Thymus (tissue), 14 donors: Measurements from ENCODE around the gene HES5. TPM values are rescaled to one million over a fixed set of nuclear protein-coding genes. Genes with fewer than 3 reads are reported as not detected.
A peak's percentile ranks its signal among the peaks of the same experiment; 100 is the strongest.
"Not testable (repeated sequence)": the region's sequence is repeated elsewhere in the genome, so short reads cannot be mapped to it uniquely, and the experiment has no call there.

Source experiments
- DNase-seq, 9 donors: peaks; one replicate each; pipeline ENCODE4 v3.0.0-alpha.2; 2013; ENCODE audit warnings: low spot score in 9 of 9, low read depth in 6 of 9, missing footprints in 1 of 9
- H3K27ac ChIP-seq, 2 donors: one replicate each; pipeline ENCODE4 v1.5.1; 2013; ENCODE audit warnings: control low read depth in 1 of 2, low read depth in 1 of 2, low read length in 1 of 2, mild to moderate bottlenecking in 1 of 2, moderate library complexity in 1 of 2
- H3K27me3 ChIP-seq, 2 donors: one replicate each; pipeline ENCODE4 v1.5.1; 2013; ENCODE audit warnings: low read length in 1 of 2; ENCODE audit not compliant: control insufficient read depth in 2 of 2, insufficient read depth in 1 of 2
- H3K36me3 ChIP-seq, 2 donors: one replicate each; pipeline ENCODE4 v1.5.1; 2013; ENCODE audit warnings: low read length in 1 of 2, mild to moderate bottlenecking in 1 of 2, moderate library complexity in 1 of 2; ENCODE audit not compliant: control insufficient read depth in 2 of 2, insufficient read depth in 2 of 2
- H3K4me1 ChIP-seq, 2 donors: one replicate each; pipeline ENCODE4 v1.5.1; 2013; ENCODE audit warnings: low read length in 2 of 2; ENCODE audit not compliant: control insufficient read depth in 2 of 2, insufficient read depth in 2 of 2
- H3K4me3 ChIP-seq, 2 donors: one replicate each; pipeline ENCODE4 v1.5.1; 2013; ENCODE audit warnings: low read length in 2 of 2, control low read depth in 1 of 2, mild to moderate bottlenecking in 1 of 2
- H3K9me3 ChIP-seq, 2 donors: one replicate each; pipeline ENCODE4 v1.5.1; 2013; ENCODE audit warnings: low read length in 1 of 2, mild to moderate bottlenecking in 1 of 2; ENCODE audit not compliant: control insufficient read depth in 2 of 2, insufficient read depth in 1 of 2
- WGBS: extraction: QIAGEN DNeasy Blood & Tissue Kit; methylation state at CpG from one replicate; pipeline ENCODE4 v1.1.7; 2013; 5-methylcytosine and 5-hydroxymethylcytosine counted together
- long read RNA-seq, 10 donors: transcript quantifications; one replicate each; lab custom pipeline, GENCODE V29; 2026
- polyA plus RNA-seq: library from polyadenylated mRNA; stranded (reverse); fragments of 200-250 nt; gene quantifications from one replicate; pipeline ENCODE4 v1.2.3, GENCODE V29; 2013
- total RNA-seq: library from RNA; stranded (reverse); fragments of 120-200 nt; gene quantifications from one replicate; pipeline ENCODE4 v1.2.4, GENCODE V29; 2013
- donor health status: healthy.

Gene HES5
- total RNA-seq (0.38 TPM), polyA plus RNA-seq (0.55 TPM)
- long read RNA-seq, donor 1, result 0 reads
- long read RNA-seq, donor 2, partial matches to known transcripts, result 0 of 1 reads
- long read RNA-seq, donor 2, other reads (novel, unspliced or antisense), result 0 of 1 reads
- long read RNA-seq, donor 3, result 0 reads
- long read RNA-seq, donor 4, result 0 reads
- long read RNA-seq, donor 5, result 0 reads
- long read RNA-seq, donor 6, result 0 reads
- long read RNA-seq, donor 7, result 0 reads
- long read RNA-seq, donor 8, result 0 reads
- long read RNA-seq, donor 9, result 0 reads
- long read RNA-seq, donor 10, result 0 reads

GRCh38 chr1:2529784-2530512, at the start of gene HES5:
Gene HES5 (minus strand): TSS chr1:2530263. CDS start chr1:2530164, 99 bp downstream.
- H3K4me1 ChIP-seq, result peaks cover 37 to 51% of the 10 kb centered on the region in 2 donors
- WGBS, result 1% methylated on average over 91 of the region's 91 CpGs
- peak in 1 of 9 donors; percentile 37 for DNase-seq
- peaks cover 46 to 82% of the 10 kb centered on the region in 2 donors for H3K27me3 ChIP-seq
- H3K9me3 ChIP-seq, result no peaks in the 10 kb centered on the region
- peak within 1 kb of the TSS in 1 of 2 donors; percentile 41 for H3K4me3 ChIP-seq
- no peak within 1 kb of the TSS for H3K27ac ChIP-seq
- no peaks in the 10 kb centered on the region for H3K36me3 ChIP-seq

- Histone ChIP-seq H3K27ac (peak overlapping the region; percentile 88 to 91), H3K27me3 (no peaks in the 10 kb centered on the region), H3K4me3 (no peak overlapping the region), H3K4me1 (peaks cover 7 to 47% of the 10 kb centered on the region in 2 donors), H3K9me3 (no peaks in the 10 kb centered on the region), H3K36me3 (no peaks in the 10 kb centered on the region)
- 67% methylated on average over 4 of the region's 4 CpGs for WGBS
- peak in 2 of 9 donors; percentile 9 to 32 for DNase-seq
Observed at GRCh38 chr1:2578758-2579118, 48.7 kb upstream of the HES5 start.

GRCh38 chr1:2577565-2578075, 47.6 kb upstream of the HES5 start:
- peak in 3 of 9 donors; percentile 26 to 67 (median 37) for DNase-seq
- peak overlapping the region in 1 of 2 donors; percentile 34 for H3K4me3 ChIP-seq
- peaks cover 7 to 39% of the 10 kb centered on the region in 2 donors for H3K4me1 ChIP-seq
- not testable (repeated sequence) for H3K27me3 ChIP-seq, H3K9me3 ChIP-seq, H3K36me3 ChIP-seq
- peak overlapping the region; percentile 88 to 91 for H3K27ac ChIP-seq
- 66% methylated on average over 21 of the region's 23 CpGs for WGBS

- WGBS, result 86% methylated on average over 23 of the region's 23 CpGs
- peaks cover 7 to 39% of the 10 kb centered on the region in 2 donors for H3K4me1 ChIP-seq
Observed at GRCh38 chr1:2575801-2576663, 46.0 kb upstream of the HES5 start.

GRCh38 chr1:2574350-2574749, 44.3 kb upstream of the HES5 start:
- Histone ChIP-seq H3K4me1 (peaks cover 7 to 35% of the 10 kb centered on the region in 2 donors), H3K9me3 (peaks cover 0 to 5% of the 10 kb centered on the region in 2 donors), H3K36me3 (no peaks in the 10 kb centered on the region), H3K27ac (no peak overlapping the region), H3K4me3 (no peak overlapping the region), H3K27me3 (no peaks in the 10 kb centered on the region)
- 91% methylated on average over 9 of the region's 9 CpGs for WGBS
- DNase-seq, result no peak

More at GRCh38 chr1:2575801-2576663, 46.0 kb upstream of the HES5 start:
- Histone ChIP-seq H3K36me3 (no peaks in the 10 kb centered on the region), H3K27me3 (no peaks in the 10 kb centered on the region), H3K27ac (peak overlapping the region in 1 of 2 donors; percentile 55), H3K4me3 (no peak overlapping the region), H3K9me3 (peaks cover 0 to 5% of the 10 kb centered on the region in 2 donors)
- peak in 1 of 9 donors; percentile 34 for DNase-seq

GRCh38 chr1:2573250-2573920, 43.3 kb upstream of the HES5 start:
- no peak overlapping the region for H3K4me3 ChIP-seq
- DNase-seq, result no peak
- no peaks in the 10 kb centered on the region for H3K27me3 ChIP-seq
- 96% methylated on average over 8 of the region's 8 CpGs for WGBS
- no peak overlapping the region for H3K27ac ChIP-seq
- peaks cover 0 to 5% of the 10 kb centered on the region in 2 donors for H3K9me3 ChIP-seq
- no peaks in the 10 kb centered on the region for H3K36me3 ChIP-seq
- peaks cover 5 to 29% of the 10 kb centered on the region in 2 donors for H3K4me1 ChIP-seq

GRCh38 chr1:2571348-2571747, 41.3 kb upstream of the HES5 start:
- Histone ChIP-seq H3K4me3 (no peak overlapping the region), H3K4me1 (peaks cover 0 to 9% of the 10 kb centered on the region in 2 donors), H3K27me3 (no peaks in the 10 kb centered on the region), H3K9me3 (peaks cover 0 to 5% of the 10 kb centered on the region in 2 donors), H3K27ac (no peak overlapping the region), H3K36me3 (no peaks in the 10 kb centered on the region)
- DNase-seq, result no peak
- 98% methylated on average over 9 of the region's 9 CpGs for WGBS

- no peak for DNase-seq
- peaks cover 0 to 5% of the 10 kb centered on the region in 2 donors for H3K9me3 ChIP-seq
- no peaks in the 10 kb centered on the region for H3K4me1 ChIP-seq
- no peak overlapping the region for H3K4me3 ChIP-seq
- H3K27me3 ChIP-seq, result no peaks in the 10 kb centered on the region
- 88% methylated on average over 17 of the region's 17 CpGs for WGBS
- H3K27ac ChIP-seq, result no peak overlapping the region
- no peaks in the 10 kb centered on the region for H3K36me3 ChIP-seq
Observed at GRCh38 chr1:2570332-2570731, 40.3 kb upstream of the HES5 start.
